HEK293 (cell line): ENCODE measurements around the gene BCR.

ENCODE experiments used
- CTCF ChIP-seq: fragments of 450-650 bp; formaldehyde crosslinking; IDR thresholded peaks from 2 replicates; pipeline ENCODE4 v1.5.1; 2016; ENCODE audit warnings: missing biosample characterization, missing genetic modification characterization
- HIC1 ChIP-seq: fragments of 450-650 bp; formaldehyde crosslinking; IDR thresholded peaks from 2 replicates; pipeline ENCODE4 v1.5.1; 2016; ENCODE audit warnings: missing biosample characterization, missing genetic modification characterization
- YY1 ChIP-seq: fragments of 450-650 bp; formaldehyde crosslinking; IDR thresholded peaks from 2 replicates; pipeline ENCODE4 v1.5.1; 2018; ENCODE audit warnings: missing biosample characterization, missing genetic modification characterization
- ZNF248 ChIP-seq: fragments of 450-650 bp; formaldehyde crosslinking; IDR thresholded peaks from 2 replicates; pipeline ENCODE4 v1.5.1; 2017; ENCODE audit warnings: missing biosample characterization, missing genetic modification characterization
- ZNF274 ChIP-seq, 2 experiments: fragments of 200-500 bp in 1 of 2; fragments of 450-650 bp in 1 of 2; sonication (Bioruptor generic) in 1 of 2; formaldehyde crosslinking in 1 of 2; IDR thresholded peaks; 2 replicates each; pipeline versions ENCODE4 v1.5.1 to v1.6.1; 2014 to 2016; ENCODE audit warnings: borderline replicate concordance in 1 of 2, inconsistent platforms in 1 of 2, low read length in 1 of 2, missing biosample characterization in 1 of 2, missing genetic modification characterization in 1 of 2
- ZNF777 ChIP-seq: fragments of 450-650 bp; formaldehyde crosslinking; IDR thresholded peaks from 2 replicates; pipeline ENCODE4 v1.5.1; 2017; ENCODE audit warnings: missing biosample characterization, missing genetic modification characterization, borderline replicate concordance
- ZNF792 ChIP-seq: fragments of 450-650 bp; formaldehyde crosslinking; IDR thresholded peaks from 2 replicates; pipeline ENCODE4 v1.5.1; 2016; ENCODE audit warnings: missing biosample characterization, missing genetic modification characterization
- TF ChIP-seq, protein P1 (sequence below): fragments of 450-650 bp; formaldehyde crosslinking; IDR thresholded peaks from 2 replicates; pipeline ENCODE4 v1.5.1; 2017; ENCODE audit warnings: missing biosample characterization, missing genetic modification characterization

DNA sequence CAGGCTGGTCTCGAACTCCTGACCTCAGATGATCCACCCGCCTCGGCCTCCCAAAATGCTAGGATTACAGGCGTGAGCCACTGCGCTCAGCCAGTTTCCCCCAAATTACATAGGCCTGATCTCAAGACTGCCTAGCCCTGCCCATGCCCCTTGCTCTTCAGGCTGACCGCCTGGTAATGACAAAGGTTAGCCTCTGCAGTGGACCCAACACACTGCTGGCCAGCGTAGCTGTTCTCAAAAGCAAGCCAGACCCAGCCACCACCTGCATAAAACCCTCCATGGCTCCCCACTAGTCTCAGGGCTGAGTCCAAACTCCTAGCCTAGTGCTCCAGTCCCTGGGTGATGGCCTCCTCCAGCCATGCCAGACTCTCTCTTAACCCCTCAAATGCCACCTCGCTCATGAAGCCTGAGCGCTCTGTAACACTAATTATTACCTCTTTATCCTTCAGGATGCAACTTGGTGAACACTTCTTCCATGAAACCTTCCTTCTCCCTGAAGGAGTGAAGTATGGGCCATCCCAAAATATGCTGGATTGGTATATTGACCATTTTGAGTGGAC, 37.7 kb upstream of the BCR start:
- TF ChIP-seq HIC1 (tag by site-specific recombination) (no peak), ZNF792 (tag by site-specific recombination) (no peak), CTCF (no peak), ZNF274 (IDR thresholded peaks at IDR 0.05; ENCODE audit: low read length) (no peak), ZNF274 (tag by site-specific recombination; IDR thresholded peaks at IDR 0.05; ENCODE audit: borderline replicate concordance) (no peak), ZNF248 (no peak), ZNF777 (no peak), YY1 (no peak)
- TF ChIP-seq, protein P1, sequence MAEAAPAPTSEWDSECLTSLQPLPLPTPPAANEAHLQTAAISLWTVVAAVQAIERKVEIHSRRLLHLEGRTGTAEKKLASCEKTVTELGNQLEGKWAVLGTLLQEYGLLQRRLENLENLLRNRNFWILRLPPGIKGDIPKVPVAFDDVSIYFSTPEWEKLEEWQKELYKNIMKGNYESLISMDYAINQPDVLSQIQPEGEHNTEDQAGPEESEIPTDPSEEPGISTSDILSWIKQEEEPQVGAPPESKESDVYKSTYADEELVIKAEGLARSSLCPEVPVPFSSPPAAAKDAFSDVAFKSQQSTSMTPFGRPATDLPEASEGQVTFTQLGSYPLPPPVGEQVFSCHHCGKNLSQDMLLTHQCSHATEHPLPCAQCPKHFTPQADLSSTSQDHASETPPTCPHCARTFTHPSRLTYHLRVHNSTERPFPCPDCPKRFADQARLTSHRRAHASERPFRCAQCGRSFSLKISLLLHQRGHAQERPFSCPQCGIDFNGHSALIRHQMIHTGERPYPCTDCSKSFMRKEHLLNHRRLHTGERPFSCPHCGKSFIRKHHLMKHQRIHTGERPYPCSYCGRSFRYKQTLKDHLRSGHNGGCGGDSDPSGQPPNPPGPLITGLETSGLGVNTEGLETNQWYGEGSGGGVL (tag by site-specific recombination), result no peak
